Measurements from ENCODE around the gene MYEF2.

MYEF2 gene

GRCh38 chr15:48085591-48085930, 92.5 kb downstream of the MYEF2 start:
- no peak for DNase-seq

GRCh38 chr15:48084759-48085590, 93.1 kb downstream of the MYEF2 start:
- no peak for DNase-seq
